ENCODE results near the gene MYBPC3. TPM values are rescaled to one million over a fixed set of nuclear protein-coding genes. Genes with fewer than 3 reads are reported as not detected.

The MYBPC3 gene
- total and polyA plus RNA-seq, 10 of the 15 experiments (the other 5 are each of a cell fraction or from before 2014, with no cell fraction given), result 0.03 to 0.08 (median 0.03) TPM; not detected in 7

DNA sequence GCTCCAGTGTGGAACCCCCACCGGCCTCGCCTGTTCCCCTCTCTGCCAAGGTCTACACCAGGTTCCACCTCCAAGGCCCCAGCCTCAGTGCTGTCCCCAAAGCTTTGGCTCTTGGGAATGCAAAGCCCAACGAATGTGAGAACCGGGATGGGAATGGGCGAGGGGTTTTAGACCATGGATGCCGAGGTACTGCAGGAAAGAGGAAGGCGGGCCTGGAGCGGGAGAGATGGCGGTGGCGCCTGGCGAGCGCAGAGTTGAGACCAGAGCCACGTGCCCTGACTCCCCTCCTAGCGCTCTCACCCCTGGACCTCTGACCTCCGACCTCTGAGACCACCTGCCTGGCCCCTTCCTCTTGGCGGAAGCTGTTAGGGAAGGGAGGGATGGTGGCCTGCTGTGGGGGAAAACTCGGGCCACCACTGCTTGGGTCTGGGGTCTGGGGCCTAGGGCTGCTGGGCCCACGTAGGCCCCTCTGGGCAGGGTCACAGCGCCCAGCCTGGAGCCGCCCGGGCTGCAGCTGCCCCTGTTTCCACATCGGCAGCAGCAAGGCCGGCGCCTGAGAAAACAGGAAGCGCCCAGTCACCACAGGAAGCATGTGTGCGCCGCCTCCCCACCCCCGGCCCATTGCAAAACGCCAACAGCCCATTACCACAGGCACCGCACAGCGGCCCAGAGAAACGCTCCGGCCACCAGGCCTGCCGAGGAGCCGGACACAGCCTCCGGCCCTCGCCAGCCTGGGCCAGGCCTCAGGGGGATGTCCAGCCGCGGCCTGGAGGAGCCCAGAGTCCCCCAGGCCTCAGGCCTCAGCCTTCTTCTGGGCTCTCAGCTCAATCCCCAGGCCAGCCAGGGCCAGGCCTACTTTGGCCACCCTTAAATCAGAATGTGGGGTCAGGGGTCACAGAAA, 42.1 kb upstream of the MYBPC3 start (continued):
- TF ChIP-seq, protein P1, sequence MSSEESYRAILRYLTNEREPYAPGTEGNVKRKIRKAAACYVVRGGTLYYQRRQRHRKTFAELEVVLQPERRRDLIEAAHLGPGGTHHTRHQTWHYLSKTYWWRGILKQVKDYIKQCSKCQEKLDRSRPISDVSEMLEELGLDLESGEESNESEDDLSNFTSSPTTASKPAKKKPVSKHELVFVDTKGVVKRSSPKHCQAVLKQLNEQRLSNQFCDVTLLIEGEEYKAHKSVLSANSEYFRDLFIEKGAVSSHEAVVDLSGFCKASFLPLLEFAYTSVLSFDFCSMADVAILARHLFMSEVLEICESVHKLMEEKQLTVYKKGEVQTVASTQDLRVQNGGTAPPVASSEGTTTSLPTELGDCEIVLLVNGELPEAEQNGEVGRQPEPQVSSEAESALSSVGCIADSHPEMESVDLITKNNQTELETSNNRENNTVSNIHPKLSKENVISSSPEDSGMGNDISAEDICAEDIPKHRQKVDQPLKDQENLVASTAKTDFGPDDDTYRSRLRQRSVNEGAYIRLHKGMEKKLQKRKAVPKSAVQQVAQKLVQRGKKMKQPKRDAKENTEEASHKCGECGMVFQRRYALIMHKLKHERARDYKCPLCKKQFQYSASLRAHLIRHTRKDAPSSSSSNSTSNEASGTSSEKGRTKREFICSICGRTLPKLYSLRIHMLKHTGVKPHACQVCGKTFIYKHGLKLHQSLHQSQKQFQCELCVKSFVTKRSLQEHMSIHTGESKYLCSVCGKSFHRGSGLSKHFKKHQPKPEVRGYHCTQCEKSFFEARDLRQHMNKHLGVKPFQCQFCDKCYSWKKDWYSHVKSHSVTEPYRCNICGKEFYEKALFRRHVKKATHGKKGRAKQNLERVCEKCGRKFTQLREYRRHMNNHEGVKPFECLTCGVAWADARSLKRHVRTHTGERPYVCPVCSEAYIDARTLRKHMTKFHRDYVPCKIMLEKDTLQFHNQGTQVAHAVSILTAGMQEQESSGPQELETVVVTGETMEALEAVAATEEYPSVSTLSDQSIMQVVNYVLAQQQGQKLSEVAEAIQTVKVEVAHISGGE (CRISPR knock-in tag; IDR thresholded peaks at IDR 0.05), result no peak
- TF ChIP-seq RUNX3 (IDR thresholded peaks at IDR 0.05; ENCODE audit: low read length) (peak; percentile 87), TBL1XR1 (IDR thresholded peaks at IDR 0.05; ENCODE audit: low read depth, low read length) (peak; percentile 57; the same call in 1 of the 2 replicates), IKZF1 (conservative IDR thresholded peaks at IDR 0.05) (peak; percentile 68), SKIL (IDR thresholded peaks at IDR 0.05; ENCODE audit: low read depth, poor library complexity, severe bottlenecking) (no peak), CBX5 (IDR thresholded peaks at IDR 0.05; ENCODE audit: low read depth) (0 out of 2 replicates have a peak, but pooled peaks have one; percentile 49), ETV6 (conservative IDR thresholded peaks at IDR 0.05 in 1 of 2, IDR thresholded peaks at IDR 0.05 in 1 of 2; ENCODE audit: borderline replicate concordance in 1 of 2, low read depth in 1 of 2) (peak in 1 of 2 experiments; percentile 38; a peak in 1 of 4 replicates), MXI1 (IDR thresholded peaks at IDR 0.05; ENCODE audit: low read depth, low read length) (peak; percentile 62), NFXL1 (IDR thresholded peaks at IDR 0.05; ENCODE audit: borderline replicate concordance) (no peak)
- TF ChIP-seq, protein P2, sequence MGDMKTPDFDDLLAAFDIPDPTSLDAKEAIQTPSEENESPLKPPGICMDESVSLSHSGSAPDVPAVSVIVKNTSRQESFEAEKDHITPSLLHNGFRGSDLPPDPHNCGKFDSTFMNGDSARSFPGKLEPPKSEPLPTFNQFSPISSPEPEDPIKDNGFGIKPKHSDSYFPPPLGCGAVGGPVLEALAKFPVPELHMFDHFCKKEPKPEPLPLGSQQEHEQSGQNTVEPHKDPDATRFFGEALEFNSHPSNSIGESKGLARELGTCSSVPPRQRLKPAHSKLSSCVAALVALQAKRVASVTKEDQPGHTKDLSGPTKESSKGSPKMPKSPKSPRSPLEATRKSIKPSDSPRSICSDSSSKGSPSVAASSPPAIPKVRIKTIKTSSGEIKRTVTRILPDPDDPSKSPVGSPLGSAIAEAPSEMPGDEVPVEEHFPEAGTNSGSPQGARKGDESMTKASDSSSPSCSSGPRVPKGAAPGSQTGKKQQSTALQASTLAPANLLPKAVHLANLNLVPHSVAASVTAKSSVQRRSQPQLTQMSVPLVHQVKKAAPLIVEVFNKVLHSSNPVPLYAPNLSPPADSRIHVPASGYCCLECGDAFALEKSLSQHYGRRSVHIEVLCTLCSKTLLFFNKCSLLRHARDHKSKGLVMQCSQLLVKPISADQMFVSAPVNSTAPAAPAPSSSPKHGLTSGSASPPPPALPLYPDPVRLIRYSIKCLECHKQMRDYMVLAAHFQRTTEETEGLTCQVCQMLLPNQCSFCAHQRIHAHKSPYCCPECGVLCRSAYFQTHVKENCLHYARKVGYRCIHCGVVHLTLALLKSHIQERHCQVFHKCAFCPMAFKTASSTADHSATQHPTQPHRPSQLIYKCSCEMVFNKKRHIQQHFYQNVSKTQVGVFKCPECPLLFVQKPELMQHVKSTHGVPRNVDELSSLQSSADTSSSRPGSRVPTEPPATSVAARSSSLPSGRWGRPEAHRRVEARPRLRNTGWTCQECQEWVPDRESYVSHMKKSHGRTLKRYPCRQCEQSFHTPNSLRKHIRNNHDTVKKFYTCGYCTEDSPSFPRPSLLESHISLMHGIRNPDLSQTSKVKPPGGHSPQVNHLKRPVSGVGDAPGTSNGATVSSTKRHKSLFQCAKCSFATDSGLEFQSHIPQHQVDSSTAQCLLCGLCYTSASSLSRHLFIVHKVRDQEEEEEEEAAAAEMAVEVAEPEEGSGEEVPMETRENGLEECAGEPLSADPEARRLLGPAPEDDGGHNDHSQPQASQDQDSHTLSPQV (IDR thresholded peaks at IDR 0.05), result 0 out of 2 replicates have a peak, but pooled peaks have one; percentile 7

All from GM12878 (cell line).